HUES48 (cell line): Measurements from ENCODE around the gene PLG.
"Not testable (repeated sequence)": the region's sequence is repeated elsewhere in the genome, so short reads cannot be mapped to it uniquely, and the experiment has no call there.

Source experiments
- H3K27ac ChIP-seq: one replicate; pipeline ENCODE4 v1.7.0; 2013; ENCODE audit warnings: low read depth, low read length, inconsistent platforms
- H3K27me3 ChIP-seq: 2 replicates; pipeline ENCODE4 v1.6.1; 2013; ENCODE audit warnings: mild to moderate bottlenecking, low read length; ENCODE audit not compliant: control insufficient read depth, insufficient read depth
- H3K36me3 ChIP-seq: 2 replicates; pipeline ENCODE4 v1.6.1; 2013; ENCODE audit warnings: low read length; ENCODE audit not compliant: control insufficient read depth, insufficient read depth
- H3K4me1 ChIP-seq: 2 replicates; pipeline ENCODE4 v1.6.1; 2013; ENCODE audit warnings: mild to moderate bottlenecking, low read length; ENCODE audit not compliant: control insufficient read depth, insufficient read depth
- H3K4me3 ChIP-seq: 2 replicates; pipeline ENCODE4 v1.5.1; 2013; ENCODE audit warnings: mild to moderate bottlenecking, low read depth, low read length
- H3K9ac ChIP-seq: 2 replicates; pipeline ENCODE4 v1.6.1; 2013; ENCODE audit warnings: mild to moderate bottlenecking, low read depth, low read length, moderate library complexity
- H3K9me3 ChIP-seq: 2 replicates; pipeline ENCODE4 v1.6.1; 2013; ENCODE audit warnings: low read length; ENCODE audit not compliant: control insufficient read depth, insufficient read depth

The PLG gene

GRCh38 chr6:160774399-160774798, 72.4 kb downstream of the PLG start:
- H3K9ac ChIP-seq, result no peak overlapping the region
- no peaks in the 10 kb centered on the region for H3K4me1 ChIP-seq
- H3K36me3 ChIP-seq, result no peaks in the 10 kb centered on the region
- H3K27me3 ChIP-seq, result no peaks in the 10 kb centered on the region
- no peak overlapping the region for H3K4me3 ChIP-seq
- H3K27ac ChIP-seq, result no peak overlapping the region
- no peaks in the 10 kb centered on the region for H3K9me3 ChIP-seq

DNA sequence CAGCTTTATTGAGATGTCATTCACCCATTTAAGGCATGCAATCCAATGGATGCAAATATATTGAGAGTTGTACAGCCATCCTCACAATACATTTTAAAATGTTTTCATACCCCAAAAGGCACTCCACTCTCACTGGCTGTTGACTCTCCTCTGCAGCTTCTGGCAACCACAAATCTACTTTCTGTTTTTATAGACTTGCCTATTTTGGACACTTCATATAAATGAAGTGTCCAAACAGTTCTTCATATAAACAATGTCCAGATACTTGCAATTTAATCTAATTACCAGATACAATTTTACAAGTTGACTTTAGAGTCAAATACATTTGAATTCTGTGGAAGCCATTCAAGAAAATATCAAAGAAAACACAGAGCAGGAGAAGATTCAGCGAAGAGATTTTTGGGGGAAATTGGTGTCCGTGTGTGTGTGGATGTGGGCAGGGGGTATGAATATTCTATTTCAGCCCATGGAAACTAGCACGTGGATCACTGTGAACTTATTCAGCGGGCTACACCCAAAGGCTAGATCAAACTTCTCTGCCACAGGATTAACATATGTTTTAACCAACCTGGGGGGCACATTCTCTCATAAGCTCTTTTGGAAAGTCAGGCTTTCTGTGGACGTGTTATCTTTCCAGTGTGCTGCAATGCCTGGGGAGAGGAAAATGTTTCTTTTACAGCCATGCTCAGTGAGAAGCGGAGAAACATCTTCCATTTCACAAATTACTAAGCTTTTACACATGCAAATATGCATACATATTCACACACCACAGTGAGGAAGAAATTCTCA, 73.9 kb downstream of the PLG start:
- no peaks in the 10 kb centered on the region for H3K4me1 ChIP-seq
- no peaks in the 10 kb centered on the region for H3K36me3 ChIP-seq
- no peak overlapping the region for H3K27ac ChIP-seq
- no peak overlapping the region for H3K9ac ChIP-seq
- H3K4me3 ChIP-seq, result no peak overlapping the region
- H3K27me3 ChIP-seq, result no peaks in the 10 kb centered on the region
- H3K9me3 ChIP-seq, result no peaks in the 10 kb centered on the region

DNA sequence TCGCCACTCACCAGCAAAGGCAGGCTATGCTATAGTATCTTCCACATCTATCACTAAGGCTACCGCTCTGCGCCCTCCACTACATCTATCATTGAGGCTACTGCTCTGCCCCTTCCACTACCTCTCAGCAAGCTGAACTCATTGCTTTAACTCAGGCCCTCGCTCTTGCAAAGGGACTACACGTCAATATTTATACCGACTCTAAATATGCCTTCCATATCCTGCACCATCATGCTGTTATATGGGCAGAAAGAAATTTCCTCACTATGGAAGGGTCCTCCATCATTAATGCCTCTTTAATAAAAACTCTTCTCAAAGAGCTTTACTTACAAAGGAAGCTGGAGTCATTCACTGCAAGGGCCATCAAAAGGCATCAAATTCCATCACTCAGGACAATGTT, 77.1 kb downstream of the PLG start:
- H3K4me1 ChIP-seq, H3K27me3 ChIP-seq, H3K9me3 ChIP-seq, H3K27ac ChIP-seq, H3K36me3 ChIP-seq, H3K9ac ChIP-seq, H3K4me3 ChIP-seq: not testable (repeated sequence)

- H3K27ac ChIP-seq, H3K4me3 ChIP-seq, H3K36me3 ChIP-seq, H3K9ac ChIP-seq, H3K4me1 ChIP-seq, H3K27me3 ChIP-seq, H3K9me3 ChIP-seq: not testable (repeated sequence)
Measured at GRCh38 chr6:160780656-160781055, 78.6 kb downstream of the PLG start.

DNA sequence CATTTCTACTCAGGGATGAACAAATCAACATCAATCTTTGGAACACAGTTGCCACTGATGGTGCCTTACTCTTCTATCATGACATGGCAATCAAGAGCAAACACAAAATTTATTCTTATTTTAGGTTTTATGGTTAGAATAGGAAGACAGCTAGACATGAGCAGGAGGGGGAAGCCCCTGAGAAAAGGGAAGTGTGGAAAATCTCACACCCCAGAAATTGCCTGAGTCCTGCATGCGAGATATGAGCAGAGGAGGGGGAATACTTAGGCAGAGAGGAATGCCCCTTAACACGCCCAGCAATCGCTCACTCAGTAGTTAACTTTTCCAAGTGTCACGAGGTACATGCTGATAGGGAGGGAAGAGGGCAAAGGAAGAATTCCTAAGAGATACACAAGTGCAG, 79.3 kb downstream of the PLG start:
- Histone ChIP-seq H3K36me3 (no peaks in the 10 kb centered on the region), H3K27me3 (no peaks in the 10 kb centered on the region), H3K4me1 (no peaks in the 10 kb centered on the region)

GRCh38 chr6:160782228-160782627, 80.2 kb downstream of the PLG start:
- H3K4me3 ChIP-seq, result no peak overlapping the region
- H3K27me3 ChIP-seq, result no peaks in the 10 kb centered on the region
- H3K27ac ChIP-seq, result no peak overlapping the region
- H3K9me3 ChIP-seq, result no peaks in the 10 kb centered on the region
- H3K36me3 ChIP-seq, result no peaks in the 10 kb centered on the region
- no peaks in the 10 kb centered on the region for H3K4me1 ChIP-seq
- no peak overlapping the region for H3K9ac ChIP-seq

More for the DNA sequence above, 79.3 kb downstream of the PLG start:
- no peak overlapping the region for H3K9ac ChIP-seq
- no peaks in the 10 kb centered on the region for H3K9me3 ChIP-seq
- H3K4me3 ChIP-seq, result no peak overlapping the region
- H3K27ac ChIP-seq, result no peak overlapping the region

- H3K4me3 ChIP-seq, result no peak overlapping the region
- no peaks in the 10 kb centered on the region for H3K9me3 ChIP-seq
- H3K9ac ChIP-seq, result no peak overlapping the region
- H3K36me3 ChIP-seq, result no peaks in the 10 kb centered on the region
- no peak overlapping the region for H3K27ac ChIP-seq
- no peaks in the 10 kb centered on the region for H3K4me1 ChIP-seq
- no peaks in the 10 kb centered on the region for H3K27me3 ChIP-seq
Measured at GRCh38 chr6:160783741-160784140, 81.7 kb downstream of the PLG start.

DNA sequence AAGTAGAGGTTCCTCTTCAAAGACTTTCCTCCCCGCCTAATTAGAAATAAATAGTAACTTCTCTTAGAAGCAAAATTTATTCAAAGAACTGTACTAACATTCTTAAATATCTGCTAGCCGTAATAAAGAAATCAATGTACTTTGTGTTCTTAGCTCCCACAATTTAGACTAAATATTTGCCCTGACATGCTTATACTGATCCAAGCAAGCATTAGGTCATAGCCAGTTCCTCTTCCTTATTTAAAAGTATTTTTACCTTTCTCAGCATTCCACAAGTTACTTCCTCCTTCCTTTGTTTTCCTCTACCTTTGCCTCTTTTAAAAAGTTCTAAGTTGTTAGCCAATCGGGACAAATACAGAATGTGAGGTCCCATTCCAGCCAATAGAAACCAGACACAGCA, 86.1 kb downstream of the PLG start:
- not testable (repeated sequence) for H3K4me3 ChIP-seq, H3K9me3 ChIP-seq, H3K27ac ChIP-seq, H3K27me3 ChIP-seq, H3K4me1 ChIP-seq, H3K36me3 ChIP-seq, H3K9ac ChIP-seq

DNA sequence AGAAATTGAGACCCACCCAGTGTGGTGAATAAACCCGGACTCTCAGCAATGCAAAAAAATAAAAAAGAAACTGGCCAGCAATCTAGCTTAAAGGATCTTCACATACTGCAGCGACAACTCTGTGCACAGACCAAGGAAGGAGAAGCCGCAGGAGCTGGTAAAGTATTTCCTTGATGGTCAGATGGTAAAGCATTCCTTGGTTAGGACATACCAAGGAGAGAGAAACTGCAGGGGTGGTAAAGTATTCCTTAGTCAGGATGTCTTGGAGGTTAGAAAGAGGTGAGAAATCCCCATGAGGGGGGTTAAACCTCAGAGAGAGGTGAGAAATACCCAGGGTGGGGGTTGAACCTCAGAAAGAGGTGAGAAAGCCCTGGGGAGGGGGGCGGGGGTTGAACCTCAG, 86.8 kb downstream of the PLG start:
- H3K27ac ChIP-seq, result no peak overlapping the region
- no peak overlapping the region for H3K4me3 ChIP-seq
- no peaks in the 10 kb centered on the region for H3K27me3 ChIP-seq
- H3K36me3 ChIP-seq, result no peaks in the 10 kb centered on the region
- no peaks in the 10 kb centered on the region for H3K9me3 ChIP-seq
- no peak overlapping the region for H3K9ac ChIP-seq
- H3K4me1 ChIP-seq, result peaks cover 7% of the 10 kb centered on the region

DNA sequence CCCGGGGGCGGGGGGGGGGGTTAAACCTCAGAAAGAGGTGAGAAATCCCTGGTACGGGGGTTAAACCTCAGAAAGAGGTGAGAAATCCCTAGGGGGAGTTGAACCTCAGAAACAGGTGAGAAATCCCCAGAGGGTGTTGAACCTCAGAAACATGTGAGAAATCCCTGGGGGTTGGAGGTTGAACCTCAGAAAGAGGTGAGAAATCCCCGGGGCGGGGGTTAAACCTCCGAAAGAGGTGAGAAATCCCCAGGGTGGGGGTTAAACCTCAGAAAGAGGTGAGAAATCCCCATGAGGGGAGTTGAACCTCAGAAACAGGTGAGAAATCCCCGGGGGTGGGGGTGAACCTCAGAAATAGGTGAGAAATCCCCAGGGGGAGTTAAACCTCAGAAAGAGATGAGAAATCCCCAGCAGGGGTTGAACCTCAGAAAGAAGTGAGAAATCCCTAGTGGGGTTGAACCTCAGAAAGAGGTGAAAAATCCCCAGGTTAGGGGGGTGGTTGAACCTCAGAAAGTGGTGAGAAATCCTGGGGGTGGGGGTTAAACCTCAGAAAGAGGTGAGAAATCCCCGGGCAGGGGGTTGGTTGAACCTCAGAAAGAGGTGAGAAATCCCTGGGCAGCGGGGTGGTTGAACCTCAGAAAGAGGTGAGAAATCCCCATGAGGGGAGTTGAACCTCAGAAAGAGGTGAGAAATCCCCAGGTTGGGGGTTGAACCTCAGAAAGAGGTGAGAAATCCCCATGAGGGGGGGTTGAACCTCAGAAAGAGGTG, 87.4 kb downstream of the PLG start:
- Histone ChIP-seq H3K9me3 (no peaks in the 10 kb centered on the region), H3K4me3 (no peak overlapping the region), H3K9ac (no peak overlapping the region), H3K27me3 (no peaks in the 10 kb centered on the region), H3K36me3 (no peaks in the 10 kb centered on the region), H3K4me1 (peaks cover 9% of the 10 kb centered on the region), H3K27ac (no peak overlapping the region)

GRCh38 chr6:160790028-160790792, 88.2 kb downstream of the PLG start:
- H3K9ac ChIP-seq, result peak overlapping the region; percentile 39; the same call in 1 of the 2 replicates
- no peak overlapping the region for H3K27ac ChIP-seq

More at GRCh38 chr6:160790028-160790792, 88.2 kb downstream of the PLG start:
- H3K4me3 ChIP-seq, result peak overlapping the region; percentile 49
- no peaks in the 10 kb centered on the region for H3K36me3 ChIP-seq
- no peaks in the 10 kb centered on the region for H3K27me3 ChIP-seq
- H3K4me1 ChIP-seq, result peaks cover 9% of the 10 kb centered on the region
- H3K9me3 ChIP-seq, result no peaks in the 10 kb centered on the region
